Stimulated activated CD4-positive, alpha-beta T cell treated with anti-CD3 and anti-CD28 coated beads, Interleukin-12 subunit alpha, Interleukin-12 subunit beta, amount 100 ng/mL, for 48 hours (primary cell): Measurements from ENCODE around the gene ARHGEF26.

ENCODE experiments used
- DNase-seq, 3 donors: peaks; one replicate each; pipeline ENCODE4 v3.0.0-alpha.2; 2020; ENCODE audit warnings: low read depth in 2 of 3, low spot score in 1 of 3

The ARHGEF26 gene

DNA sequence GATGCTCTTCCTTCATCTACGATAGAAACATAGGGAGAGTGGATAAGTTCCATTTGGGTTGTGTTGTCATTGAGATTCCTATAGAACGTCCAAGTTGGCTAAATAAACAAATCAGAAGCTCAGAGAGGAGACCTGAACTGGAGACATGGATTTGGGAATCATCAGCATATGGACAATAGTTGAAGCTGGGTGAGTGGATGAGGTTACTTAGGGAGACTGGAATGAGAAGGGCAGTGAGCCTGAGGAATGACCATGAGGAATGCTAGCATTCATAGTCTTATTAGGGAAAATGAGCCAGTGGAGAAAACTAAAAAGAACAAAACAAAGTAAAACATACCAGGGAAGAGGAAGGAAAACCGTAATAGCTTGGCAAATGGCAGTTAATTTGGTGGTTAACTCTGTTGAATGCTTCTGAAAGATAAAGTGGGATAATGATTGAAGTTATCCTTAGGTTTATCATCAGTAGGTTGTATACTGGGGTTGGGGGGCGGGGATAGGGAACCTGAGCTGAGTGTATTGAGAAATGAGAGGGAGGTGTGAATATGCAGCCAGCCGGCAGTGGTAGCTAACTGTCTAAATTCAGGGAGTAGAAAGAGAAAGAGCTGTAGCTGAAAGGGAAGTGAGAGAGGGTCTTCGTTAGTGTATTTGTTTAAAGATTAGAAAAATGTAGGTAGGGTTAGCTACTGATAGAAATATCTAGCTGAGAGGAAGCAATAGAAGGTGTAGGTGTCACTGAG is 74.6 kb downstream of the ARHGEF26 start:
- DNase-seq, result no peak

DNA sequence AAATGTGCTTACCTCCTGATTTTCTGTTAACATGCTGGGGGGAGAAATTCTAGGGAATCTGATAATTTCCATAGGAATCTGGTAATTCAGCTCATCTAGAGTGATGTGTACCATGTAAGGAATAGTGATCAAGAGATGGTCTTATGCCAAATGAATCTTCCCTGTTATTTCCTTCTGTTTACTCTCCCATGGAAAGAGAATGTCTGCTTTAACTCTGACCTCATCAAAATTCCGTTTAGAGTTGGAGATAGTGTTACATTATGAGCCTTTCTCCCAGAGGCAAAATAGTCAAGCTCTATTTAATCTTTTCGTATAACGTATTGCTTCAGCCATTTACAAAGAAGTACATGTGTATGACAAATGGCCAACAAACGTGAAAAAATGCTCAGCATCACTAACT is 76.6 kb downstream of the ARHGEF26 start:
- DNase-seq, result no peak

DNA sequence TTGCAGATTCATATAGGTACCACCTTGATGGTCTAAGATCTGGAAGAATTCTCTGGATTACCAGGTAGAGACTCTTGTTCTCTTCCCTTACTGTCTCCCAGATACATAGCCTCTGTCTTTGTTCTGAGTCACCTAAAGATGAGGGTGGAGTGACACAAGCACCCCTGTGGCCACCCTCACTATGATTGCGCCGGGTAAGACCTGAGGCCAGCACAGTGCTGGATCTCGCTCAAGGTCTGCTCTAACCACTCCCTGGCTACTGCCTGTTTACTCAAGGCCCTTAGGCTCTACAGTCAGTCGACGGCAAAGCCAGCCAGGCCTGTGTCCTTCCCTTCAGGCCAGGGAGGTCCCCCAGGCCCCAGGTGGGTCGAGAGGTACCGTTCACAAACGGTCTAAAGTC is 88.3 kb downstream of the ARHGEF26 start:
- DNase-seq, result no peak

DNA sequence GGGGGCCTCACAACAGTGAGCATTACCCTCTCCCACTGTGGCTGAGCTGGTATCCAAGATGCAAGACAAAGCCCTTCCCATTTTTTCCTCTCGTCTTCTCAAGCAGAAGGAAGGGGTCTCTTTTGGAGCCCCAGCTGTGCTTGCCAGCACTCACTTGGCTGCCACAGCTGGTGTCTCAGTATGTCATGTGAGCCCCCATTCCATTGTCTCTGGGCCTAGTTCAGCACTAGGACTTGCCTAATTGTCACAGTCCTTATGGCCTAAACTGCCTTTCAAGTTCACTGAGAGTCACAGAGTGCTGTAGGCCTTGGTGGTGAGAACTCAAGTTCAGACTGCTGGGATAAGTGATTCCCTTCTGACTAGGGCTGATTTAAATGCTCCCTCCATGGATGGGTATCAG is 89.8 kb downstream of the ARHGEF26 start:
- DNase-seq, result no peak

DNA sequence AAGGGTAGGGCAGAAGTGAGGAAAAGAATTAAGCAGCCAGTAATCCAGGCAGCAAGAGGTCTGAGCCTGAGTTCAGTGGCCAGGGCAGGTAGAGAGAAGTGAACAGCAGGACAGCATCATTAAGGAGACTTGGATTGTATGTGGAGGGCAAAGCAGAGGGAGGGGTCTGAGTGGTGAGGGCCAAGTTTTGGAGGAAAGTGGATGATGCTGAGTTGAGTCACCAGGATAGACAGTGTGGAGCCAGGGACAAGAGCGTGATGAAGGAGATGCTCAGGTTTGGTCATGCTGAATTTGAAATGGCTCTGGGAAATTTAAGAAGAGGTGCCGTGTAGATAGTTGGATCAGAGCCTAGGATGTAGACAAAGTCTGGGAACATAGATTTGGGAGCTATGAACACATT is 93.1 kb downstream of the ARHGEF26 start:
- no peak for DNase-seq

DNA sequence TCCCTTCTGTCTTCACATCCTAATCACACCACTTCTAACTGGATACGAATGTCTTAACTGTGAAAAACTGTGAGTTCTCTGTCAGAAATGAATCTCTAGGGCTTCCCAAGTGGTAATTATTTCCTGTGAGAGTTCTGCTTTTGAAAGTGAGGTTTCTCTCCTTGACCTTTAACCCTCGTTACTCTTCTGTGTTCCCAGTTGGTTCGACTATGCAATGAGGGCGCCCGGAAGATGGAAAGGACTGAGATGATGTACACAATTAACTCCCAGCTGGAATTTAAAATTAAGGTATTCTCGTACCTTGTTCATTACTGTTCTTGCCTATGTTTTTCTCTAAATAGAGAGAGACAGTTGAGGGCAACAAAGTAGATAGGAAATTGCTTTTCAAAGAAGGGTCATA is 96.5 kb downstream of the ARHGEF26 start:
- no peak for DNase-seq

DNA sequence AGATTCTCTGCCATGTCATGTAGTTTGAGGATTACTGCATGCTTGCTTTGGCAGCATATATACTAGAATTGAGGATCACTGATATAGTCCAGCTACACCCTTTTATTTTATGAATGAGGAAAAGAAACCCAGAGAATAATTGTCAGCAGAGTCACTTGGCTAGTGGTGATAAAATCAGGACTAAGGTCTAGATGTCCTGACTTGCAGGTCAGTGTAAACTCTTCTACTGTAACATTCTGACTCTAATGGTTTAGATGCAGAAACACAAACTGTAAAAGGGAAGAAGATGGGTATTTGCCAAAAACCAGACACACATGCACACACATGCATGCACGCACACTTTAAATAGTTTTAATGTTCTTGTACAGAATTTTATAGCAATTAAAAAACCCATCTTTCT is 97.5 kb downstream of the ARHGEF26 start:
- no peak for DNase-seq

DNA sequence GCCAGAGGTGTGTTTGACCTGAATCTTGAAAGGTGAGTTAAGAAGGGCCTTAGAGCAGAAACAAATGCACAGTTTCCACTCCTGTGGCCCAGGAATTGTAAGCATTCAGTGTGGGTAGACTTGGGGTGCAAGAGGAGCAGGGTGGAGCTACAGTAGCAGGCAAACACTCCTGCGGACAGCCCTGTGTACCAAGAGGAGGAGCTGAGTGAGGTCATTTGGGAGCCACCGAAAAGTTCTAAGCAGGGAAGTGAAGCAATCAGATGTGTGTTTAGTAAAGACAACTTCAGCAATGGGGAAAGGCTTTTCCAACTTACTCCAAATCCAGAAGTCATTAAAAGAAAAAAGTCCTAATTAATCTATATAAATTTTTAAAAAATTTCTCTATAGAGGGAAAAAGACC is 99.3 kb downstream of the ARHGEF26 start:
- DNase-seq, result no peak

DNA sequence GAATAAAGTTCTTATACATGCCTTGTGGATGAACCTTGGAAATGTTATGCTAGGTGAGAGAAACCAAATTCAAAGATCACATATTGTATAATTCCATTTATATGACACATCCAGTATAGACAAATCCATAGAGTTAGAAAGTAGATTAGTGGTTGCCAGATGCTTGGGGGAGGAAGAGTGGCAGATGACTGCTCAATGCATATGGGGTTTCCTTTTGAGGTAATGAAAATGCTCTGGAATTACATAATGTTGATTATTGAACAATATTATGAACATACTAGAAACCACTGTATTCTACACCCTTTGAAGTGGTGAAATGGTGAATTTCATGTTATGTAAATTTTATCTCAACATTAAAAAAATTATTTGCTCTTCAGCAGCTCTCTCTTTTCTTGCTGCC is 102.3 kb downstream of the ARHGEF26 start:
- no peak for DNase-seq

DNA sequence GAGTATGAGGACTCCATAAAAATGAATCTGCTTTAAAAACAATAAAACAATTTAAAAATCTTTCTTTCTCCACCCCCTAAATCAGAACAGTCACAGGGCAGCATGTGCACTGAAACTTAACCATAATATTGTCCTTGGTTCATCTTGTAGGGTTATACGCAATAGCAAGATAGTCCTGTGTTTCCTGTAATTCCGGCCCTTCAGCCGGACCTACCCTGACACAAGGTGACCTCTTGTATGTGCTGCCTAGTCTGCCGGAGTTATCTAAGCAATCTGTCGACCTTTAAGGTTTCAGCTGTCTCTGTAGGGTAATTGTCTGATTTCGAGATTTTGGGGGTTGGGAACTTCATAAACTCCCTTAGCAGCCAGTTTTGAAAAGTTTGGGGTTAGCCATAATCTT is 103.2 kb downstream of the ARHGEF26 start:
- no peak for DNase-seq

DNA sequence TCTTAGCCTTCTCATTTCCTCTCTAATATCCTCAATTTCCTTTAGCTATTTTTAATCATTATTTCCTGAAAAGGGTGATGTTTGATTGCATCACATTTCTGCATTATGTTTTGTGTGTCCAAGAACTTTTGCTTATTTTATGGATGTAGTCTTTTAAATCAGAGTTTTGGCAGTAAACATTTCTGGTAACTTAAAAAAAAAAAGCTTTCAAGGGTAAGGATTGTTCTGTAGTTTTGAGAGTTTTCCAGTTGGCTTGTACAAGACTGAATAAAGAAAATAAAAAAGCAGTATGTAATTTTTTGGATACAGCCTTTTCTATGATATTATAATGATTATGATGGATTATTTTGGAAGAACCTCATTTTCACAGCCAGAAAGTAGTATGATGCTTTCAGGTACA is 103.7 kb downstream of the ARHGEF26 start:
- DNase-seq, result no peak

DNA sequence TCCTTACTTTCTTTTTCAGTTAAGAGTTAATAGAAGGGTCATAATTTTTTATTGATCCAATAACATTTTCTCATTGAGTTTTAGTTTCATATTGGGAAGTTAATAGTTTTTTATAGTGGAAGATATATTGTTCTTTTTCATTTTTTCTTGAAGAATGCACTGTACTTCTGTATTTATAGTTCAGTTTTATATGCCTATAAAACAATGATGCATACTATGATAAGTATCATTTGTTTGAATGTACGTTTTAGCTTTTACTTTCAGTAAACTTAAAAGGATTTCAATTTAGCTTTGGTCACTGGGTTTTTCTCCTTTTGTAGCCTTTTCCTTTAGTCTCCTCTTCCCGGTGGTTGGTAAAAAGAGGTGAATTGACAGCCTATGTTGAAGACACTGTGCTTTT is 104.3 kb downstream of the ARHGEF26 start:
- DNase-seq, result no peak

DNA sequence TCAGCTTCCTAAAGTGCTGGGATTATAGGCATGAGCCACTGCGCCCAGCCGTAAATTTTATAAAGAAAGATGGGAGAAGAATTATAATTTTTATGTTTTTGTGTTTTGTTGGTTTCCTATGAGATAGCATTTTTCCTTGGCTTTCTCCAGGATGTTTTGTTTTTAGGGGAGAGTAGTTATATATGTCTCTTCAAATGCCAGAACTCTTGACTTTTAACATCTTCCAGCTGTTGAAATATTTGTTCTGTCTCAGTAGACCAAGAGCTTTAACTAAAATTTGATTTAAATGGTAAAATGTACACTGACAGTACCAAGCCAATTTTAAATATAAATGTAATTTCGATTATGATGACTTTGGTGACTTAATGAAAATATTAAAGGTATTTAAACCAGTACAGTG is 106.3 kb downstream of the ARHGEF26 start:
- no peak for DNase-seq

DNA sequence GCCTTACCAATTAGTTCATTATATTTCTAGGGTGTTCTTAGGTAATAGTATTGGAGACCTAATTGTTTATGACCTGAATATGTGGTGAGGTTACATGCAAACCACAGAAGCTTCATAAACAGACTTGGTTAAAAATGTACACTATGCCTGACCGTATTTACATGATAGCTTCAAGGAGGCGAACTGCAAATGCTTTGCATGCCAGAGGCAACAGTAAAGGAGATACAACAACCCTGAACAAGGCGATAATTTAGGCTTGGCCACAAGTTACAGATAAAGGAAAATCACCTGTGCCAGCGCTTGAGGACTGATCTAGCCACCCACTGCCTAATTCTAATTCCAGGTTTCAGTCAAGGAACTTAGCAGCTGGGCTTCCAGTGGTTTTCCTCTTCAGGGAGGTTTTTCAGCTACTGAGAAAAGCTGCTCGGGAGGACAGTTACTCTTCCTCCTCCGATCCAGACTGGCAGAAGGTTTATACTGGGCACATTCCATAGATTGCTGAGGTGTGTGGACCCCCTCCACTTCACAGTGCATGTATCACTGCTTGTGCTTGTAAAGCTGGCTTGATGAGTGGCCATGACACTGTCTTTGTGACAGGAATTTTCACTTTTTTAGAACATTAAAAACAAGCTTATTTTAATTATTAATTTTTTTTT is 107.5 kb downstream of the ARHGEF26 start:
- DNase-seq, result no peak

DNA sequence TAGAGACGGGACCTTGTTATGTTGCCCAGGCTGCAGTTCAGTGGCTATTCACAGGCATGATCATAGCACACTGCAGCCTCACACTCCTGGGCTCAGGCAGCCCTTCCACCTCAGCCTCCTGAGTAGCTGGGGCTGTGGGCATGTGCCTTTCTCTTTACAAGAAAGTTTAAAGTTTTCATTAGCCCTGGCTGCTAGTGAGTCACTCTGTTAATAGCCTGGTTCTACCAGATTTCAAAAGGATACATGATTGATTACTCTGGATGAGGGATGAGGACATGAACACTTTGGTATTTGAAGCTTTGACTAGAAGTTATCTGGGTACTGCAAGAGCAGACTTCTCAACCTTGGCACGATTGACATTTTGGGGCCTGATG is 108.0 kb downstream of the ARHGEF26 start:
- no peak for DNase-seq

DNA sequence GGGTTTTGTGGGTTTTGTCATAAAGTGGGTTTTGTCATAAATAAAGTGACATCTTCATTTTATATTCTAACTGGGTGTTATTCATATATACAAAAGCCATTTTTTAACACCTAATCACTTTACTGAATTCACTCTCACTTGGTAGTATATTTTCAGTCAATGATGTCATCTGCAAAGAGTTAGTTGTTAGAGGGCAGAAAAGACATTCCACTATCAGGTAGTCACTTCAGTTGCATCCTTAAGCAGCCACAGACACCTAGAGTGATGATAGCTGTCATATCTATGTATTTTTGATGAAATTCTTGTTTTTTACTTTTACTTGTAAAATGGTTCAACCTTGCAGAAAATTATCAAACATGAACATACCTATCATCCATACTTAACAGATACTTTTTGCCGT is 114.1 kb downstream of the ARHGEF26 start:
- no peak for DNase-seq

DNA sequence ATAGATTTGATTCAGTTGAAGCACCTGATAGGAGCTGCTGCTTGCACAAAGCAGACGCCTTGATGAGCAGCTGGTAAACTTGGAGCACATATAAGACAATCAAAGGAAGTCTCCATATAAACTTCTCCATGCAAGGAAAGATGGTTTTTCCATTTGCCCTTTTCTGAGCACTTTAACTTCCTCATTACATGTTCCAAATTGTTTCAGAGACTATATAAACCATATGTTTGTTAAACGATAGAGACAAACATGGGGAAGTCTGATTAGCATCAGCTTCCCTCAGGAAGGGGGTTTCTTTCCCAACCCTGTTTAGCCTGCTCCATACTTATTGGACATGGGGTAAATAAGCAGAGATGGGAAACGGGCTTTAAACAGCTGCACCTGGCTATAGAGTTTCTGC is 115.1 kb downstream of the ARHGEF26 start:
- no peak for DNase-seq

DNA sequence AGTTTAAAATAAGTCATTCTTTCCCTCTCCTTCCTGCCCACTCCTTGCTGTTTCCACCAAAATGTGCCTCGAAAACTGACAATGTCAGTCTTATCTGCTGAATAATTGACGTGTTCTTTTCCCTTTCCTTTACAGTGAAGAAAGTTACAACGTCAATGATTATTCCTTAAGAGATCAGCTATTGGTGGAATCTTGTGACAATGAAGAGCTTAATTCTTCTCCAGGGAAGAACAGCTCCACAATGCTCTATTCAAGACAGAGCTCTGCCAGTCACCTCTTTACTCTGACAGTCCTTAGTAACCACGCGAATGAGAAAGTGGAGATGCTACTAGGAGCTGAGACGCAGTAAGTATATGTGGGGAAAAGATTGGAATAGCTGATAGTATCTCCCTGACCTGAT is 119.0 kb downstream of the ARHGEF26 start:
- no peak for DNase-seq

DNA sequence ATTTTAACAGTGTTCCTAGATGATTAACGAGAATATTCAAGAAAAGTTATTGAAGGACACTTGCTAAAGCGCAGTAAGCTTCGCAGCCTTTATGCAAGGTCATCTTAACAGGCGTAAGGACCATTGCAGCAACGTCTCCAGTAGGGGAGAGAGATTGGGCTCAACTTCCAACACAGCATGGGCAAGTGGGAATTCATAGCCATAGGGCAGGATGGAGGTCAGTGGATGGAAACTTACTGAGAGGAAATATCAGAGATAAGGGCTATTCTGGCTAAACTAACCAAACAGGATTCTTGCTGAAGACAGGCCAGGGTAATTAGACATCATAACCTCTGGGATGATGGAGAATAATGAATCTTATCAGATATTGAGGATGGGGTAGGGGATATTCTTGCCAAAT is 120.3 kb downstream of the ARHGEF26 start:
- DNase-seq, result no peak

DNA sequence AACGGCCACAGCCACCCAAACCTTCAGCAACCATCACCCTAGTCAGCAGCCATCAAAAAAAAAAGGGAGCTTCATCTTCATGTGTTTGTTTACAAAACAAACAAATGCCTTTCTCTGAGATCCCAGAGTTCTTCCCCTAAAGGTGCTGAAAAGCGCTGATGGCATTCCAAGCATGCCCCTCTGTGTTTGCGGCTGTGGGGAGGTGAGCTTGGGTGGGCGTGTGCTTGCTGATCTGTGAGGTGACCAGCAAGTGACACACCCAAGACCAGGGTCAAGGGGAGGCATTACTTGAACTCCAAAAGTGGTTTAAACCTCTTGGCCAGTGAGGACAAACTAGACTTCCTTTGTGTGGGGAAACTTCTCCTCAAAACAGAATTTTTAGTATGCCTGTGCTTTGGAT is 121.6 kb downstream of the ARHGEF26 start:
- DNase-seq, result no peak

DNA sequence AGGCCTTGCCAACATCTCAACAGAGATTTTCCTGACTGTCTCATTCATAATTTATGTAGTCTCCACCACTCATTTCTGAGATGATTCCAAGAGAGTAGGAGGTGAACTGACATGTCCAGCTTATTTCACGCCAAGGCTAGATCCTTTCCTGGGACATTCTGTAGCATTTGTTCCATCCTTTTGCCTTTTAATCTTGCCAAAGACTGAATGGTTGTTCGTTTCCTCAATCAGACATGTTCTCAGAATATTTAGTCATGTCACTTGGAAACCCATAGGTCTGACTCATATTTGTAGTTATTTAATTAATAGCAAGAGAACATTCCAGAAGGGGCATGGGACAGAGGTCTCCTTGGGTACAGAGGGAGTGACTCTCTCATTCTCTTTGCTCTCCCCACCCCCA is 122.2 kb downstream of the ARHGEF26 start:
- DNase-seq, result no peak

DNA sequence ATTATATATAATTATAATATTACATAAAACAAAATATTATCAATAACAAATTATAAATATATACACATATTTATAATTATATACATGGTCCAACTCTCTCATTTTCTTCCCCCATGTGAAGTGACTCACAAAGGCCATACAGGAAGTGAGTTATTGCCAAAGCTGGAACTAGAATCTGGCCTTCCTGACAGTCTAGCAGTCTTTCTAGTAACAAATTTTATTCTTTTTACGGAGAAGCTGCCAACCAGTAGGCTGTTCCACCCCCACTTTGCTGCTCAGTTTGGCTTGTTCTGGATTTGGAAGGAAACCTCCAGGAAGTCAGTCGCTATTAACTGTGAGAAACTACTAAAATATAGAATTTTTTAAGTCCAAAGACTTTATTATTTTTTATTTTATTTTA is 123.5 kb downstream of the ARHGEF26 start:
- no peak for DNase-seq

DNA sequence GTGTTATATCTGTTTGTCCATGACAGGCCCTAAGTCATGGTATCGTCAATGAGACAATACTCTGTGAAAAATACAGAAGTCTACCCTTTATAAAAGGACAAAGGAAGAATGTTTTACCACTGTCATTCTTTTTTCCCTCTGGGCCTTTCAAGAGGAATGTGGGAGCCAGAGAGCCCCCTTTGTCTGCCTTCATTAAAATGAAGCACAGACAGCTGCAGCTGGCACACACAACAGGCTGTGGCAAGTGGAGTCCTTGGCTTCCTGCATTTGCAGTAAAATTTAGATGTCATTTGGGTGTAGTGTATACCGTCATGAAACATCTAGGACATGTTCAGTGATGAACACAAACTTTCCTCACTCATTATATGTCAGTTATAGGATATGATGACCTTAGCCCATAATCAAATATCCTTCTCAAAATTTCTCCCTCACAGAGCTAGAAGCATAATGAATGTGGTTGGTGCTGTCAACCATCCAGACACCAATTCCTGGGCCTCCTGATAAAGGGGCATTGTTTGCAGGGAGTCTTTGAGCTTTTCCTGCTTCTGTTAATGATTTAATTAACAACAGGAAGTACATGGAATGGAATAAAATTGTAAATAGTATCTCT is 126.7 kb downstream of the ARHGEF26 start:
- no peak for DNase-seq
